ENCODE measurements around the gene CDC20B. TPM values are rescaled to one million over a fixed set of nuclear protein-coding genes. Genes with fewer than 3 reads are reported as not detected.

The CDC20B gene
- polyA plus RNA-seq, 2 of the 4 experiments (the other 2 are of a cell fraction), result 0.05 TPM; not detected in 1

DNA sequence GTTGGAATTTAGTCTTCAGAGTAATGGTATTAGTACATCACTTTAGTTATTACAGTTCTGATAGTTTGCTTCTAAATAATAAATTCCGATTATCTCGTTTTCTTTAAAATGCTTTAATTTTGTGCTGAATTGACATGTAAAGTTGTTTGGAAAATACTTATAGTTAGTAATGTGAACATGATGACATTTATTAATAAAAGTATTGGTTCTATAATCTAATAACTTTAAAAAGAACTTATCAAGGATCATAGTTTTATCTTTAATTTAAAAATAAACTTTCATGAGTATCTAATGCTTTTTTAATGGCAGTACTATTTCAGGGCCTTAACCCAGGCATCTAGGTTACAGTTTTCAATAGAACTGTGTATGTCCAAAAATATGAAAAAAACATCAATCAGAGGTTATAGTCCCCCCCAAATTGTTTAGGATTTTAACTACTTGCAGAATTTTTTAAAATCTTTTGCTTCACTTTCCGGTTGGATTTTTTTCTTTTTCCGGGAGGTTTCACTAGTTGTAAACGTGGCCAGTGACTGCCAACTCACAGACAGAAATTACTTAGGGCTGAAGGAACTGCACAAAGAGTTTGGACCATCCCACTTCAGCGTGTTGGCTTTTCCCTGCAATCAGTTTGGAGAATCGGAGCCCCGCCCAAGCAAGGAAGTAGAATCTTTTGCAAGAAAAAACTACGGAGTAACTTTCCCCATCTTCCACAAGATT lies 12.3 kb downstream of the CDC20B start:
- Histone ChIP-seq H3K9me3 (no peaks in the 10 kb centered on the region), H3K27ac (peak overlapping the region; percentile 17 to 85; a peak in 4 of 6 replicates), H3K4me2 (peak overlapping the region; percentile 68), H3K4me1 (peaks cover 7% of the 10 kb centered on the region; the same call in 2 of the 3 replicates), H3K4me3 (peak overlapping the region; percentile 54)
- FAIRE-seq (peak; percentile 88), ATAC-seq (peak; percentile 84 to 89), DNase-seq (ENCODE audit: low read depth in 1 of 2, low spot score in 1 of 2) (peak; percentile 69 to 89)
- 2% methylated on average over 9 of the region's 9 CpGs for WGBS (ENCODE audit: missing lambda C conversion rate)
- ChIA-PET CTCF (interaction anchor here (0.8 to 3.1 kb wide), 37 partner anchors 10 to 913 kb away, joined by 3 to 56 read pairs (median 6); partner anchors contain the start of gene SNX18), POLR2A (interaction anchor here (0.5 to 1.3 kb wide), 6 partner anchors 15 to 850 kb away, joined by 3 to 11 read pairs (median 6); partner anchors contain the start of genes ARL15 and SNX18)
- TF ChIP-seq POLR2AphosphoS2 (conservative IDR thresholded peaks at IDR 0.05; ENCODE audit: low read length) (no peak), ZNF302 (CRISPR knock-in tag; IDR thresholded peaks at IDR 0.05) (no peak), TP53 (CRISPR knock-in tag; IDR thresholded peaks at IDR 0.05) (no peak), HDAC2 (IDR thresholded peaks at IDR 0.05) (no peak), KDM5A (IDR thresholded peaks at IDR 0.05) (no peak), CBX2 (IDR thresholded peaks at IDR 0.05; ENCODE audit: borderline replicate concordance, low read depth) (no peak), EP300 (IDR thresholded peaks at IDR 0.05) (no peak), FOXS1 (CRISPR knock-in tag; IDR thresholded peaks at IDR 0.05) (no peak), RCOR1 (IDR thresholded peaks at IDR 0.05; ENCODE audit: low read depth, low read length) (no peak), ELK1 (IDR thresholded peaks at IDR 0.05; ENCODE audit: low read depth, low read length) (no peak), RNF2 (IDR thresholded peaks at IDR 0.05; ENCODE audit: borderline replicate concordance, low read depth) (no peak), KDM1A (IDR thresholded peaks at IDR 0.05; ENCODE audit: low read depth) (no peak), RFX5 (IDR thresholded peaks at IDR 0.05) (no peak), POLR2A (IDR thresholded peaks at IDR 0.05; ENCODE audit: low read length) (0 out of 2 replicates have a peak, but pooled peaks have one; percentile 20), JUN (IDR thresholded peaks at IDR 0.05) (peak in 1 of 2 experiments; percentile 39; a peak in 1 of 5 replicates), FOSB (CRISPR knock-in tag; IDR thresholded peaks at IDR 0.05) (no peak), PHF8 (IDR thresholded peaks at IDR 0.05; ENCODE audit: borderline replicate concordance, low read depth) (peak; percentile 71; the same call in 1 of the 2 replicates), BCL3 (IDR thresholded peaks at IDR 0.05) (0 out of 3 replicates have a peak, but pooled peaks have one; percentile 34), RARB (CRISPR knock-in tag; IDR thresholded peaks at IDR 0.05) (no peak), MAZ (IDR thresholded peaks at IDR 0.05; ENCODE audit: borderline replicate concordance, low read depth, low read length) (no peak), ESRRA (IDR thresholded peaks at IDR 0.05; ENCODE audit: borderline replicate concordance, low read length) (no peak), ZC3H11A (IDR thresholded peaks at IDR 0.05) (no peak), NFE2L2 (conservative IDR thresholded peaks at IDR 0.05; ENCODE audit: low read length) (no peak), MYC (IDR thresholded peaks at IDR 0.05; ENCODE audit: borderline replicate concordance, low read length) (no peak)
- TF ChIP-seq, protein P1, sequence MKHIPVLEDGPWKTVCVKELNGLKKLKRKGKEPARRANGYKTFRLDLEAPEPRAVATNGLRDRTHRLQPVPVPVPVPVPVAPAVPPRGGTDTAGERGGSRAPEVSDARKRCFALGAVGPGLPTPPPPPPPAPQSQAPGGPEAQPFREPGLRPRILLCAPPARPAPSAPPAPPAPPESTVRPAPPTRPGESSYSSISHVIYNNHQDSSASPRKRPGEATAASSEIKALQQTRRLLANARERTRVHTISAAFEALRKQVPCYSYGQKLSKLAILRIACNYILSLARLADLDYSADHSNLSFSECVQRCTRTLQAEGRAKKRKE (CRISPR knock-in tag; IDR thresholded peaks at IDR 0.05; ENCODE audit: low read depth), result no peak
- TF ChIP-seq, protein P2, sequence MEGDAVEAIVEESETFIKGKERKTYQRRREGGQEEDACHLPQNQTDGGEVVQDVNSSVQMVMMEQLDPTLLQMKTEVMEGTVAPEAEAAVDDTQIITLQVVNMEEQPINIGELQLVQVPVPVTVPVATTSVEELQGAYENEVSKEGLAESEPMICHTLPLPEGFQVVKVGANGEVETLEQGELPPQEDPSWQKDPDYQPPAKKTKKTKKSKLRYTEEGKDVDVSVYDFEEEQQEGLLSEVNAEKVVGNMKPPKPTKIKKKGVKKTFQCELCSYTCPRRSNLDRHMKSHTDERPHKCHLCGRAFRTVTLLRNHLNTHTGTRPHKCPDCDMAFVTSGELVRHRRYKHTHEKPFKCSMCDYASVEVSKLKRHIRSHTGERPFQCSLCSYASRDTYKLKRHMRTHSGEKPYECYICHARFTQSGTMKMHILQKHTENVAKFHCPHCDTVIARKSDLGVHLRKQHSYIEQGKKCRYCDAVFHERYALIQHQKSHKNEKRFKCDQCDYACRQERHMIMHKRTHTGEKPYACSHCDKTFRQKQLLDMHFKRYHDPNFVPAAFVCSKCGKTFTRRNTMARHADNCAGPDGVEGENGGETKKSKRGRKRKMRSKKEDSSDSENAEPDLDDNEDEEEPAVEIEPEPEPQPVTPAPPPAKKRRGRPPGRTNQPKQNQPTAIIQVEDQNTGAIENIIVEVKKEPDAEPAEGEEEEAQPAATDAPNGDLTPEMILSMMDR (IDR thresholded peaks at IDR 0.05), result no peak
- TF ChIP-seq, protein P3, sequence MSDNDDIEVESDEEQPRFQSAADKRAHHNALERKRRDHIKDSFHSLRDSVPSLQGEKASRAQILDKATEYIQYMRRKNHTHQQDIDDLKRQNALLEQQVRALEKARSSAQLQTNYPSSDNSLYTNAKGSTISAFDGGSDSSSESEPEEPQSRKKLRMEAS (IDR thresholded peaks at IDR 0.05), result peak; percentile 39; the same call in 1 of the 2 replicates
- TF ChIP-seq, protein P4, sequence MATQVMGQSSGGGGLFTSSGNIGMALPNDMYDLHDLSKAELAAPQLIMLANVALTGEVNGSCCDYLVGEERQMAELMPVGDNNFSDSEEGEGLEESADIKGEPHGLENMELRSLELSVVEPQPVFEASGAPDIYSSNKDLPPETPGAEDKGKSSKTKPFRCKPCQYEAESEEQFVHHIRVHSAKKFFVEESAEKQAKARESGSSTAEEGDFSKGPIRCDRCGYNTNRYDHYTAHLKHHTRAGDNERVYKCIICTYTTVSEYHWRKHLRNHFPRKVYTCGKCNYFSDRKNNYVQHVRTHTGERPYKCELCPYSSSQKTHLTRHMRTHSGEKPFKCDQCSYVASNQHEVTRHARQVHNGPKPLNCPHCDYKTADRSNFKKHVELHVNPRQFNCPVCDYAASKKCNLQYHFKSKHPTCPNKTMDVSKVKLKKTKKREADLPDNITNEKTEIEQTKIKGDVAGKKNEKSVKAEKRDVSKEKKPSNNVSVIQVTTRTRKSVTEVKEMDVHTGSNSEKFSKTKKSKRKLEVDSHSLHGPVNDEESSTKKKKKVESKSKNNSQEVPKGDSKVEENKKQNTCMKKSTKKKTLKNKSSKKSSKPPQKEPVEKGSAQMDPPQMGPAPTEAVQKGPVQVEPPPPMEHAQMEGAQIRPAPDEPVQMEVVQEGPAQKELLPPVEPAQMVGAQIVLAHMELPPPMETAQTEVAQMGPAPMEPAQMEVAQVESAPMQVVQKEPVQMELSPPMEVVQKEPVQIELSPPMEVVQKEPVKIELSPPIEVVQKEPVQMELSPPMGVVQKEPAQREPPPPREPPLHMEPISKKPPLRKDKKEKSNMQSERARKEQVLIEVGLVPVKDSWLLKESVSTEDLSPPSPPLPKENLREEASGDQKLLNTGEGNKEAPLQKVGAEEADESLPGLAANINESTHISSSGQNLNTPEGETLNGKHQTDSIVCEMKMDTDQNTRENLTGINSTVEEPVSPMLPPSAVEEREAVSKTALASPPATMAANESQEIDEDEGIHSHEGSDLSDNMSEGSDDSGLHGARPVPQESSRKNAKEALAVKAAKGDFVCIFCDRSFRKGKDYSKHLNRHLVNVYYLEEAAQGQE (IDR thresholded peaks at IDR 0.05), result no peak
- TF ChIP-seq, protein P5, sequence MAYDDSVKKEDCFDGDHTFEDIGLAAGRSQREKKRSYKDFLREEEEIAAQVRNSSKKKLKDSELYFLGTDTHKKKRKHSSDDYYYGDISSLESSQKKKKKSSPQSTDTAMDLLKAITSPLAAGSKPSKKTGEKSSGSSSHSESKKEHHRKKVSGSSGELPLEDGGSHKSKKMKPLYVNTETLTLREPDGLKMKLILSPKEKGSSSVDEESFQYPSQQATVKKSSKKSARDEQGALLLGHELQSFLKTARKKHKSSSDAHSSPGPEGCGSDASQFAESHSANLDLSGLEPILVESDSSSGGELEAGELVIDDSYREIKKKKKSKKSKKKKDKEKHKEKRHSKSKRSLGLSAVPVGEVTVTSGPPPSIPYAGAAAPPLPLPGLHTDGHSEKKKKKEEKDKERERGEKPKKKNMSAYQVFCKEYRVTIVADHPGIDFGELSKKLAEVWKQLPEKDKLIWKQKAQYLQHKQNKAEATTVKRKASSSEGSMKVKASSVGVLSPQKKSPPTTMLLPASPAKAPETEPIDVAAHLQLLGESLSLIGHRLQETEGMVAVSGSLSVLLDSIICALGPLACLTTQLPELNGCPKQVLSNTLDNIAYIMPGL (CRISPR knock-in tag; IDR thresholded peaks at IDR 0.05; ENCODE audit: borderline replicate concordance), result no peak

Measured in A549 (cell line).